Dermis microvascular lymphatic vessel endothelial cell (primary cell): ENCODE results near the gene CSRNP2. TPM values are rescaled to one million over a fixed set of nuclear protein-coding genes. Genes with fewer than 3 reads are reported as not detected.
"Not testable (repeated sequence)": the region's sequence is repeated elsewhere in the genome, so short reads cannot be mapped to it uniquely, and the experiment has no call there.

ENCODE experiments used
- DNase-seq, 2 donors: peaks; one replicate each; pipeline versions ENCODE4 v3.0.0 to v3.0.0-alpha.2; 2010; ENCODE audit warnings: low read depth in 2 of 2
- total RNA-seq: library from RNA; depleted of rRNA; stranded (reverse); fragments of >200 nt; gene quantifications from 2 replicates; pipeline ENCODE4 v1.2.1, GENCODE V29; 2014

Gene CSRNP2
- total RNA-seq, 1 donor from 2014 or later = 11.3 TPM

- DNase-seq = peak in 1 of 2 donors; percentile 48
Observed at GRCh38 chr12:51028126-51028812, 55.1 kb downstream of the CSRNP2 start.

GRCh38 chr12:51027342-51027835 is 56.0 kb downstream of the CSRNP2 start:
- no peak for DNase-seq

- DNase-seq = peak; percentile 83 to 97
Observed at GRCh38 chr12:51025836-51026638, 57.4 kb downstream of the CSRNP2 start, which contains the start of gene SLC11A2. SLC11A2 (minus strand) TSS chr12:51026384; CDS start chr12:51010728, 15,656 bp downstream.

GRCh38 chr12:51025338-51025835 is 58.0 kb downstream of the CSRNP2 start:
- no peak for DNase-seq

- no peak for DNase-seq
Observed at GRCh38 chr12:51023625-51024382, 59.6 kb downstream of the CSRNP2 start.

GRCh38 chr12:51021694-51022093 is 61.7 kb downstream of the CSRNP2 start:
- no peak for DNase-seq

- DNase-seq = no peak
Observed at GRCh38 chr12:51020448-51021182, 62.8 kb downstream of the CSRNP2 start.

GRCh38 chr12:51019927-51020326 is 63.5 kb downstream of the CSRNP2 start:
- no peak for DNase-seq

GRCh38 chr12:51018956-51019355 is 64.4 kb downstream of the CSRNP2 start:
- no peak for DNase-seq

- no peak for DNase-seq
Observed at GRCh38 chr12:51017452-51017851, 65.9 kb downstream of the CSRNP2 start.

- not testable (repeated sequence) for DNase-seq
Observed at GRCh38 chr12:51014467-51014866, 68.9 kb downstream of the CSRNP2 start.

GRCh38 chr12:51013441-51013840 is 70.0 kb downstream of the CSRNP2 start:
- no peak for DNase-seq

GRCh38 chr12:51012570-51013236 is 70.7 kb downstream of the CSRNP2 start:
- DNase-seq = no peak

GRCh38 chr12:51011955-51012354 is 71.4 kb downstream of the CSRNP2 start:
- DNase-seq = no peak

Other genes with a start within 250 kb of the CSRNP2 start
- not detected in 2 replicates for gene TMPRSS12, start 240.7 kb downstream of the CSRNP2 start, total RNA-seq
- not detected in 2 replicates for gene HIGD1C, start 131.1 kb downstream of the CSRNP2 start, total RNA-seq
- 37.1 and 48.7 TPM in 2 replicates for gene SLC11A2, start 57.2 kb downstream of the CSRNP2 start, total RNA-seq
- gene LETMD1, start 35.3 kb downstream of the CSRNP2 start, total RNA-seq = 22.3 and 40.0 TPM in 2 replicates
- gene TFCP2, start 89.5 kb upstream of the CSRNP2 start, total RNA-seq = 9.2 and 13.9 TPM in 2 replicates
- 1.3 and 3.0 TPM in 2 replicates for gene POU6F1, start 134.5 kb upstream of the CSRNP2 start, total RNA-seq
- gene DAZAP2, start 155.2 kb upstream of the CSRNP2 start, total RNA-seq = 71.4 and 155 TPM in 2 replicates
- 15.1 and 19.1 TPM in 2 replicates for gene SMAGP, start 186.8 kb upstream of the CSRNP2 start, total RNA-seq
- not detected in 2 replicates for gene BIN2, start 240.6 kb upstream of the CSRNP2 start, total RNA-seq